Activated naive CD4-positive, alpha-beta T cell treated with anti-CD3 and anti-CD28 coated beads, Interleukin-2, amount 50 U/mL, for 72 hours (primary cell): Measurements from ENCODE around the gene SH2B2. TPM values are rescaled to one million over a fixed set of nuclear protein-coding genes. Genes with fewer than 3 reads are reported as not detected.
"Not testable (repeated sequence)": the region's sequence is repeated elsewhere in the genome, so short reads cannot be mapped to it uniquely, and the experiment has no call there.

Experiments used
- ATAC-seq, 2 donors: fragments of 150-1000 bp; cut with Tn5 transposase; 2 replicates each; pipeline ENCODE4 v1.10.0; 2021; ENCODE audit warnings: mild to moderate bottlenecking in 2 of 2, moderate library complexity in 2 of 2
- DNase-seq, 2 donors: peaks; one replicate each; pipeline ENCODE4 v3.0.0; 2021 to 2022; ENCODE audit warnings: low spot score in 2 of 2
- H3K27ac Mint-ChIP-seq, 2 donors: one replicate each; pipeline ENCODE4 v1.8.0; 2022; ENCODE audit warnings: mild to moderate bottlenecking in 2 of 2, mixed read lengths in 2 of 2
- H3K36me3 Mint-ChIP-seq, 2 donors: one replicate each; pipeline ENCODE4 v1.8.0; 2022; ENCODE audit warnings: mixed read lengths in 2 of 2
- H3K9me3 Mint-ChIP-seq, 2 donors: one replicate each; pipeline ENCODE4 v1.8.0; 2022; ENCODE audit warnings: mixed read lengths in 2 of 2
- total RNA-seq, 2 donors: library from RNA; stranded (reverse); gene quantifications; one replicate each; pipeline ENCODE4 v1.2.3, GENCODE V29; 2022

The SH2B2 gene
- total RNA-seq, 2 donors from 2014 or later: 0.84 to 6.3 TPM

- Mint-ChIP-seq H3K9me3 (no peaks in the 10 kb centered on the region), H3K27ac (no peak overlapping the region), H3K36me3 (no peaks in the 10 kb centered on the region)
- ATAC-seq (no peak), DNase-seq (no peak)
Measured at GRCh38 chr7:102292813-102293798, 6.4 kb downstream of the SH2B2 start.

- ATAC-seq: no peak
Measured at GRCh38 chr7:102294589-102294988, 7.9 kb downstream of the SH2B2 start.

GRCh38 chr7:102295346-102296178 is 8.9 kb downstream of the SH2B2 start:
- no peak for ATAC-seq
- Mint-ChIP-seq H3K9me3 (no peaks in the 10 kb centered on the region), H3K27ac (peak overlapping the region in 1 of 2 donors; percentile 32), H3K36me3 (no peaks in the 10 kb centered on the region)
- DNase-seq: no peak

More at GRCh38 chr7:102294589-102294988, 7.9 kb downstream of the SH2B2 start:
- no peak for DNase-seq
- Mint-ChIP-seq H3K27ac (peak overlapping the region in 1 of 2 donors; percentile 4), H3K9me3 (no peaks in the 10 kb centered on the region), H3K36me3 (no peaks in the 10 kb centered on the region)

- DNase-seq: no peak
- Mint-ChIP-seq H3K27ac (no peak overlapping the region), H3K36me3 (no peaks in the 10 kb centered on the region), H3K9me3 (no peaks in the 10 kb centered on the region)
- ATAC-seq: no peak
Measured at GRCh38 chr7:102296179-102296438, 9.4 kb downstream of the SH2B2 start.

- Mint-ChIP-seq H3K27ac (no peak overlapping the region), H3K9me3 (no peaks in the 10 kb centered on the region), H3K36me3 (no peaks in the 10 kb centered on the region)
- no peak for ATAC-seq
- no peak for DNase-seq
Measured at GRCh38 chr7:102296514-102296913, 9.8 kb downstream of the SH2B2 start.

GRCh38 chr7:102297487-102298218 is 11.0 kb downstream of the SH2B2 start:
- H3K27ac Mint-ChIP-seq: peak overlapping the region in 1 of 2 donors; percentile 27
- DNase-seq (no peak), ATAC-seq (peak in 1 of 2 donors; percentile 9)
- no peaks in the 10 kb centered on the region for H3K36me3 Mint-ChIP-seq
- H3K9me3 Mint-ChIP-seq: no peaks in the 10 kb centered on the region

- ATAC-seq (no peak), DNase-seq (no peak)
- H3K9me3 Mint-ChIP-seq: no peaks in the 10 kb centered on the region
- H3K27ac Mint-ChIP-seq: no peak overlapping the region
- no peaks in the 10 kb centered on the region for H3K36me3 Mint-ChIP-seq
Measured at GRCh38 chr7:102300643-102301221, 14.1 kb downstream of the SH2B2 start.

- not testable (repeated sequence) for H3K36me3 Mint-ChIP-seq, DNase-seq, ATAC-seq, H3K9me3 Mint-ChIP-seq, H3K27ac Mint-ChIP-seq
Measured at GRCh38 chr7:102301367-102301766, 14.7 kb downstream of the SH2B2 start.

- ATAC-seq (no peak), DNase-seq (no peak)
- Mint-ChIP-seq H3K36me3 (no peaks in the 10 kb centered on the region), H3K27ac (no peak overlapping the region), H3K9me3 (no peaks in the 10 kb centered on the region)
Measured at GRCh38 chr7:102302025-102302424, 15.4 kb downstream of the SH2B2 start.

GRCh38 chr7:102303669-102304422 is 17.2 kb downstream of the SH2B2 start:
- H3K36me3 Mint-ChIP-seq: no peaks in the 10 kb centered on the region
- no peak for DNase-seq
- ATAC-seq: no peak
- no peak overlapping the region for H3K27ac Mint-ChIP-seq
- H3K9me3 Mint-ChIP-seq: no peaks in the 10 kb centered on the region

GRCh38 chr7:102304668-102305067 is 18.0 kb downstream of the SH2B2 start:
- ATAC-seq: no peak
- DNase-seq: no peak
- Mint-ChIP-seq H3K36me3 (no peaks in the 10 kb centered on the region), H3K27ac (no peak overlapping the region), H3K9me3 (no peaks in the 10 kb centered on the region)

GRCh38 chr7:102305414-102306268 is 19.0 kb downstream of the SH2B2 start:
- no peak for DNase-seq
- H3K9me3 Mint-ChIP-seq: no peaks in the 10 kb centered on the region
- ATAC-seq: no peak
- no peaks in the 10 kb centered on the region for H3K36me3 Mint-ChIP-seq
- no peak overlapping the region for H3K27ac Mint-ChIP-seq

- H3K9me3 Mint-ChIP-seq: no peaks in the 10 kb centered on the region
- no peaks in the 10 kb centered on the region for H3K36me3 Mint-ChIP-seq
- peak overlapping the region in 1 of 2 donors; percentile 81 for H3K27ac Mint-ChIP-seq
- ATAC-seq: peak; percentile 63 to 89
- DNase-seq: peak in 1 of 2 donors; percentile 52
Measured at GRCh38 chr7:102306916-102307677, 20.4 kb downstream of the SH2B2 start.

GRCh38 chr7:102310414-102310815 is 23.7 kb downstream of the SH2B2 start:
- no peak overlapping the region for H3K27ac Mint-ChIP-seq
- H3K36me3 Mint-ChIP-seq: no peaks in the 10 kb centered on the region
- DNase-seq (no peak), ATAC-seq (no peak)
- H3K9me3 Mint-ChIP-seq: no peaks in the 10 kb centered on the region
